HepG2 (cell line): ENCODE measurements around the gene PPP1R1B. TPM values are rescaled to one million over a fixed set of nuclear protein-coding genes. Genes with fewer than 3 reads are reported as not detected.

Experiments
- ATF5 ChIP-seq: sonication (generic); formaldehyde crosslinking; IDR thresholded peaks from 2 replicates; pipeline ENCODE4 v1.4.0; 2020; ENCODE audit warnings: mild to moderate bottlenecking, low read depth, missing genetic modification reagents
- FIP1L1 ChIP-seq: fragments of 200-400 bp; formaldehyde crosslinking; IDR thresholded peaks from 2 replicates; pipeline ENCODE4 v1.6.1; 2018; ENCODE audit warnings: low read depth, mild to moderate bottlenecking, low read length, moderate library complexity, borderline replicate concordance; ENCODE audit not compliant: insufficient read depth
- PHF20 ChIP-seq: sonication (generic); formaldehyde crosslinking; IDR thresholded peaks from 2 replicates; pipeline ENCODE4 v1.5.0; 2020; ENCODE audit warnings: mild to moderate bottlenecking, missing genetic modification reagents
- SALL2 ChIP-seq: sonication (generic); formaldehyde crosslinking; IDR thresholded peaks from 2 replicates; pipeline ENCODE4 v1.8.1; 2023; ENCODE audit warnings: mild to moderate bottlenecking, missing genetic modification reagents, inconsistent platforms
- SIN3A ChIP-seq: IDR thresholded peaks from 2 replicates; pipeline ENCODE4 v1.6.1; 2011; ENCODE audit warnings: low read depth, mild to moderate bottlenecking, control low read depth, low read length, borderline replicate concordance
- YEATS4 ChIP-seq: sonication (generic); formaldehyde crosslinking; IDR thresholded peaks from 2 replicates; pipeline ENCODE4 v1.4.0; 2020; ENCODE audit warnings: missing genetic modification reagents, borderline replicate concordance
- YY1 ChIP-seq: IDR thresholded peaks from 2 replicates; pipeline ENCODE4 v1.6.1; 2011; ENCODE audit warnings: low read length, low read depth, moderate library complexity, mild to moderate bottlenecking; ENCODE audit not compliant: insufficient read depth, insufficient replicate concordance
- ZHX2 ChIP-seq, 2 experiments: sonication (generic) in 1 of 2; formaldehyde crosslinking in 1 of 2; IDR thresholded peaks; 2 replicates each; pipeline versions ENCODE4 v1.6.1 to v1.9.0; 2014 to 2022; ENCODE audit warnings: antibody characterized with exemption in 1 of 2, borderline replicate concordance in 1 of 2, inconsistent platforms in 1 of 2, low read depth in 1 of 2, missing genetic modification reagents in 1 of 2
- ZNF12 ChIP-seq: sonication (generic); formaldehyde crosslinking; IDR thresholded peaks from 2 replicates; pipeline ENCODE4 v1.5.0; 2020; ENCODE audit warnings: missing genetic modification reagents
- ZNF331 ChIP-seq: sonication (generic); formaldehyde crosslinking; IDR thresholded peaks from 2 replicates; pipeline ENCODE4 v1.4.0; 2020; ENCODE audit warnings: missing genetic modification reagents
- ZNF562 ChIP-seq: sonication (generic); formaldehyde crosslinking; IDR thresholded peaks from 2 replicates; pipeline ENCODE4 v1.8.0; 2022; ENCODE audit warnings: missing genetic modification reagents, borderline replicate concordance
- ZNF782 ChIP-seq: sonication (generic); formaldehyde crosslinking; IDR thresholded peaks from 2 replicates; pipeline ENCODE4 v1.4.0; 2020; ENCODE audit warnings: missing genetic modification reagents, mild to moderate bottlenecking, borderline replicate concordance
- ZNF83 ChIP-seq: sonication (generic); formaldehyde crosslinking; IDR thresholded peaks from 2 replicates; pipeline ENCODE4 v1.4.0; 2020; ENCODE audit warnings: missing genetic modification reagents, mild to moderate bottlenecking, borderline replicate concordance
- ZSCAN31 ChIP-seq: sonication (generic); formaldehyde crosslinking; IDR thresholded peaks from 2 replicates; pipeline ENCODE4 v1.5.0; 2020; ENCODE audit warnings: low read depth, mild to moderate bottlenecking, missing genetic modification reagents
- polyA plus RNA-seq, 8 experiments: library from polyadenylated mRNA; depleted of rRNA in 3 of 8; stranded (reverse) in 7 of 8; unstranded in 1 of 8; fragments of >200 nt; fragmentation: Illumina TruSeq in 4 of 8; extraction: Trizol in 4 of 8; gene quantifications; 2 replicates each; pipeline versions ENCODE4 v1.2.1 to v1.2.3, GENCODE V29; 2011 to 2016; ENCODE audit warnings: low read depth in 4 of 8, missing spikeins in 1 of 8, mixed read lengths in 1 of 8; ENCODE audit not compliant: insufficient read depth in 1 of 8
- total RNA-seq, 5 experiments: library from RNA; depleted of rRNA; stranded (reverse); fragments of >200 nt; fragmentation: Illumina TruSeq; extraction: Trizol; gene quantifications; 2 replicates each; pipeline ENCODE4 v1.2.3, GENCODE V29; 2016; ENCODE audit warnings: low read depth in 1 of 5
- TF ChIP-seq, protein P1 (sequence below): fragments of 450-650 bp; IDR thresholded peaks from 2 replicates; pipeline ENCODE4 v1.6.1; 2017; ENCODE audit warnings: mild to moderate bottlenecking

Gene PPP1R1B
- total and polyA plus RNA-seq, 2 of the 13 experiments (the other 11 are each of a cell fraction or from before 2014, with no cell fraction given): 0.08 TPM; not detected in 1

DNA sequence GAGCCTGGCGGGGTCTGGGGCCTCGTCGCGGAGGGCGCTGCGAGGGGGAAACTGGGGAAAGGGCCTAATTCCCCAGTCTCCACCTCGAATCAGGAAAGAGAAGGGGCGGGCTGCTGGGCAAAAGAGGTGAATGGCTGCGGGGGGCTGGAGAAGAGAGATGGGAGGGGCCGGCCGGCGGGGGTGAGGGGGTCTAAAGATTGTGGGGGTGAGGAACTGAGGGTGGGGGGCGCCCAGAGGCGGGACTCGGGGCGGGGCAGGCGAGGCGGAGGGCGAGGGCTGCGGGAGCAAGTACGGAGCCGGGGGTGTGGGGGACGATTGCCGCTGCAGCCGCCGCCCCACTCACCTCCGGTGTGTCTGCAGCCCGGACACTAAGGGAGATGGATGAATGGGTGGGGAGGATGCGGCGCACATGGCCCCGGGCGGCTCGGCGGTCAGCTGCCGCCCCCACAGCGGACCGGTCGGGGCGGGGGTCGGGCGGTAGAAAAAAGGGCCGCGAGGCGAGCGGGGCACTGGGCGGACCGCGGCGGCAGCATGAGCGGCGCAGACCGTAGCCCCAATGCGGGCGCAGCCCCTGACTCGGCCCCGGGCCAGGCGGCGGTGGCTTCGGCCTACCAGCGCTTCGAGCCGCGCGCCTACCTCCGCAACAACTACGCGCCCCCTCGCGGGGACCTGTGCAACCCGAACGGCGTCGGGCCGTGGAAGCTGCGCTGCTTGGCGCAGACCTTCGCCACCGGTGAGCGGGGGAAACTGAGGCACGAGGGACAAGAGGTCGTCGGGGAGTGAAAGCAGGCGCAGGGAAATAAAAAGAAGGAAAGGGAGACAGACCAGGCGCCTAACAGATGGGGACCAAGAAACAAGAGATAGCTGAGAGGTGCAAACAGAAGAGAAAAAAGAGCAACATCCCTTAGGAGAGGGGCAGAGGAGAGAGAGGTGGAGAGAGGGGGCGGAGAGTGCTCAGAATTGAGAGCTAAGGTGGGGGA is 41.5 kb downstream of the PPP1R1B start, which contains the start of gene PNMT (continued):
- 0 out of 2 replicates have a peak, but pooled peaks have one; percentile 18 for TF ChIP-seq ZHX2 (IDR thresholded peaks at IDR 0.05; ENCODE audit: low read depth)
- TF ChIP-seq ZHX2 (CRISPR knock-in tag; IDR thresholded peaks at IDR 0.05; ENCODE audit: borderline replicate concordance): no peak
- TF ChIP-seq ZNF782 (CRISPR knock-in tag): 0 out of 2 replicates have a peak, but pooled peaks have one; percentile 67
- TF ChIP-seq ZNF331: peak; percentile 85
- TF ChIP-seq ZNF12 (CRISPR knock-in tag): no peak; the same call in 1 of the 2 replicates
- peak; percentile 76 for TF ChIP-seq SALL2 (CRISPR knock-in tag)
- TF ChIP-seq SIN3A: no peak
- peak; percentile 77 for TF ChIP-seq YEATS4 (CRISPR knock-in tag)
- TF ChIP-seq ZNF562 (CRISPR knock-in tag): no peak
- peak; percentile 92 for TF ChIP-seq ZSCAN31 (CRISPR knock-in tag)
- 0 out of 2 replicates have a peak, but pooled peaks have one; percentile 35 for TF ChIP-seq ATF5 (CRISPR knock-in tag)
- TF ChIP-seq, protein P1, sequence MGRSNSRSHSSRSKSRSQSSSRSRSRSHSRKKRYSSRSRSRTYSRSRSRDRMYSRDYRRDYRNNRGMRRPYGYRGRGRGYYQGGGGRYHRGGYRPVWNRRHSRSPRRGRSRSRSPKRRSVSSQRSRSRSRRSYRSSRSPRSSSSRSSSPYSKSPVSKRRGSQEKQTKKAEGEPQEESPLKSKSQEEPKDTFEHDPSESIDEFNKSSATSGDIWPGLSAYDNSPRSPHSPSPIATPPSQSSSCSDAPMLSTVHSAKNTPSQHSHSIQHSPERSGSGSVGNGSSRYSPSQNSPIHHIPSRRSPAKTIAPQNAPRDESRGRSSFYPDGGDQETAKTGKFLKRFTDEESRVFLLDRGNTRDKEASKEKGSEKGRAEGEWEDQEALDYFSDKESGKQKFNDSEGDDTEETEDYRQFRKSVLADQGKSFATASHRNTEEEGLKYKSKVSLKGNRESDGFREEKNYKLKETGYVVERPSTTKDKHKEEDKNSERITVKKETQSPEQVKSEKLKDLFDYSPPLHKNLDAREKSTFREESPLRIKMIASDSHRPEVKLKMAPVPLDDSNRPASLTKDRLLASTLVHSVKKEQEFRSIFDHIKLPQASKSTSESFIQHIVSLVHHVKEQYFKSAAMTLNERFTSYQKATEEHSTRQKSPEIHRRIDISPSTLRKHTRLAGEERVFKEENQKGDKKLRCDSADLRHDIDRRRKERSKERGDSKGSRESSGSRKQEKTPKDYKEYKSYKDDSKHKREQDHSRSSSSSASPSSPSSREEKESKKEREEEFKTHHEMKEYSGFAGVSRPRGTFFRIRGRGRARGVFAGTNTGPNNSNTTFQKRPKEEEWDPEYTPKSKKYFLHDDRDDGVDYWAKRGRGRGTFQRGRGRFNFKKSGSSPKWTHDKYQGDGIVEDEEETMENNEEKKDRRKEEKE: no peak
- TF ChIP-seq ZNF83 (CRISPR knock-in tag): peak; percentile 84; the same call in 1 of the 2 replicates
- TF ChIP-seq FIP1L1: no peak
- TF ChIP-seq PHF20 (CRISPR knock-in tag): 0 out of 2 replicates have a peak, but pooled peaks have one; percentile 13
- peak; percentile 62 for TF ChIP-seq YY1
